WERI-Rb-1 (cell line): ENCODE data around the gene SH3D19.
A peak's percentile ranks its signal among the peaks of the same experiment; 100 is the strongest.

Experiments used
- DNase-seq: peaks from one replicate; pipeline ENCODE4 v3.0.0-alpha.2; 2020
- H3K27ac ChIP-seq: fragments of 250-450 bp; sonication (Bioruptor Pico); 2 replicates; pipeline ENCODE4 v1.5.1; 2020; ENCODE audit warnings: mild to moderate bottlenecking, moderate library complexity
- H3K27me3 ChIP-seq: fragments of 250-450 bp; sonication (Bioruptor Pico); 2 replicates; pipeline ENCODE4 v1.5.1; 2021; ENCODE audit warnings: mild to moderate bottlenecking, low read depth, moderate library complexity; ENCODE audit not compliant: insufficient read depth, severe bottlenecking
- H3K36me3 ChIP-seq: fragments of 250-450 bp; sonication (Bioruptor Pico); 2 replicates; pipeline ENCODE4 v1.5.1; 2020; ENCODE audit warnings: mild to moderate bottlenecking, moderate library complexity
- H3K4me3 ChIP-seq: 2 replicates; pipeline ENCODE4 v1.5.1; 2011; ENCODE audit warnings: low read depth, mild to moderate bottlenecking, control low read depth, low read length
- H3K9me3 ChIP-seq: fragments of 250-450 bp; sonication (Bioruptor Pico); 2 replicates; pipeline ENCODE4 v1.5.1; 2021; ENCODE audit warnings: mild to moderate bottlenecking, moderate library complexity; ENCODE audit not compliant: severe bottlenecking
- CTCF ChIP-seq: IDR thresholded peaks from 2 replicates; pipeline ENCODE4 v1.5.1; 2011; ENCODE audit warnings: low read depth, mild to moderate bottlenecking, control low read depth, inconsistent platforms, low read length

The SH3D19 gene

DNA sequence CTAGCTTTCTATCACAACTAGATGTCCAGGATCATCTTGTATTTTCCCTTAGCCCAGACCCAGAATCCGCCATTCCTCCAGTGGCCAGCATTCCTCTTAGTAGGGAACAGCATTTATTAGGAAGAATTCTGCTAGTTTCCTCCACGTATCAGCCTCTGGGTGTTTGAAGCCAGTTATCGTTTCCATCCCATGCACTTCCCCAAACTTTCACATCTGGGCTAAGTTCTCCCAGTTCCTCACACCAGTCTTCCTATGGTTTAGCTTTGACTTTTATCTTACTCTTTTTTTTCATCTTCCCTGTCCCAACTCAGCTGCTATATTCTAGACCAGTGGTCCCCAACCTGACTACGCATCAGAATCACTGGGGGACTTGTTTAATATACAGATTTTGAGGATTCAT is 101.9 kb downstream of the SH3D19 start:
- TF ChIP-seq CTCF: no peak
- DNase-seq: no peak
- Histone ChIP-seq H3K27me3 (no peaks in the 10 kb centered on the region), H3K4me3 (no peak overlapping the region), H3K9me3 (no peaks in the 10 kb centered on the region), H3K27ac (no peak overlapping the region), H3K36me3 (peaks cover 4% of the 10 kb centered on the region)

GRCh38 chr4:151219948-151220347 is 105.5 kb downstream of the SH3D19 start:
- H3K27me3 ChIP-seq: no peaks in the 10 kb centered on the region
- H3K27ac ChIP-seq: peak overlapping the region; percentile 46
- H3K9me3 ChIP-seq: no peaks in the 10 kb centered on the region
- no peak overlapping the region for H3K4me3 ChIP-seq
- DNase-seq: no peak
- no peak for TF ChIP-seq CTCF
- peaks cover 4% of the 10 kb centered on the region for H3K36me3 ChIP-seq

DNA sequence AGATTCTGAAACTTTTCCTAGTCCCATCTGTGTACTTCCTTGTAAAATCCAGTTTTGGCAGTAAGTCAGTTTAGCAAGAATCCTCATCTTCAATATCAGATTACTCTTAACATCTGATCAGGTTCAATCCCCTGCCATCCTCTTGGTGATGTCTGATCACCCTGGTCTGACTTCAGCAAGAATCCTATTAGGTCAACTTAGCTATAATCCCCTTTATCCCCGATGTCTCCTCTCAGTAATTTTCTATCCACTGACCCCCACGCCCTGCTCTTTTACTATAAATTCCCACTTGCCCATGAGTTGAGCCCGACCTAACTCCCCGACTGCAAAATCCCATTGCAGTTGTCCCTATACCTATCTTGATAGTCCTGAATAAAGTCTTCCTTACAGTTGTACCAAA is 106.3 kb downstream of the SH3D19 start:
- Histone ChIP-seq H3K9me3 (no peaks in the 10 kb centered on the region), H3K27me3 (no peaks in the 10 kb centered on the region), H3K36me3 (no peaks in the 10 kb centered on the region; the same call in 1 of the 2 replicates), H3K27ac (peak overlapping the region; percentile 46), H3K4me3 (no peak overlapping the region)
- DNase-seq: peak; percentile 86
- TF ChIP-seq CTCF: no peak

- peak overlapping the region; percentile 44 for H3K27ac ChIP-seq
- H3K27me3 ChIP-seq: no peaks in the 10 kb centered on the region
- H3K9me3 ChIP-seq: no peaks in the 10 kb centered on the region
- peak; percentile 68 for DNase-seq
- TF ChIP-seq CTCF: no peak
- no peak overlapping the region for H3K4me3 ChIP-seq
- H3K36me3 ChIP-seq: peaks cover under 1% of the 10 kb centered on the region
Observed at GRCh38 chr4:151218343-151218742, 107.1 kb downstream of the SH3D19 start.

DNA sequence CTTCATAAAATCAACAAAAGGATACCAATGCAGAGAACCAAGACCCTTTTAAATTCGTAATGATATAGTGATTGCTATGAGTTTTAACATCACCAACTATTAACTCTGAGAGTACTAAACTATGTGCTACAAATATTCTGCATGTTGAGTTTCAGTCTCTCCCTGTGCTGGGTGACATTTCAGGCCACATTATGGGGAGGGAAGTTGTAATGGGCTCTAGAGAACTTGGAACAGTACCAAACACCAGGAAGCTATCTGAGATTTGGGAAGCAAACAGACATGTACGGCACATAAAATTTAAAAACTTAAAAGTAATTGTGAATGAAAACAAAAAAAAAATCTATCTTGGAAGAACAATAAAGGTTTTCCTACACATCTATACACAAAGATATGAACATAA is 108.1 kb downstream of the SH3D19 start:
- Histone ChIP-seq H3K4me3 (no peak overlapping the region), H3K27me3 (no peaks in the 10 kb centered on the region), H3K36me3 (peaks cover 8% of the 10 kb centered on the region), H3K27ac (peak overlapping the region; percentile 44), H3K9me3 (no peaks in the 10 kb centered on the region)
- TF ChIP-seq CTCF: no peak
- no peak for DNase-seq

DNA sequence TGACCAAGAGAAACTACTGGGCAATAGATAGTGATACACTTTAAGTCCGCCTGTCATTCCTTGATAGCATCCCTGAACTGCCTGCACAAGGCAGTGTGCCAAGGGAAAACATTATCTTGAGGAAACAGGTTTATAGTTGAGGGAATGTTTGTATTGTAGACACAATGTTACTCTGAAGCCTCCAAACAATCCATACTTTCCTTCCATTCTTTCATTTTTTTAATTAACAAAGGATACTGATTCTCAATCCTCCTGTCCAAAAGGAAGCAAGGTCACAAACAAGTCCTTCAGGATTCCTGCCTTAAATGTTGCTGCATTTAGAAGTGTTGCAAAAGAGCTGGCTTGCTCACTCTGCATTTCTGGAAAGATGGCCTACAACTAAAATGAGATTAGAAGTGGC is 110.1 kb downstream of the SH3D19 start:
- Histone ChIP-seq H3K4me3 (no peak overlapping the region), H3K27me3 (no peaks in the 10 kb centered on the region), H3K9me3 (no peaks in the 10 kb centered on the region), H3K36me3 (peaks cover 8% of the 10 kb centered on the region), H3K27ac (no peak overlapping the region)
- TF ChIP-seq CTCF: no peak
- DNase-seq: no peak
